Hematopoietic multipotent progenitor cell (in vitro differentiated cells): ENCODE results near the gene RPS4Y1. TPM values are rescaled to one million over a fixed set of nuclear protein-coding genes. Genes with fewer than 3 reads are reported as not detected.

ENCODE experiments used
- DNase-seq, 3 donors: peaks; one replicate each; pipeline ENCODE4 v3.0.0-alpha.2; 2011 to 2015; ENCODE audit warnings: low read depth in 2 of 3, low spot score in 2 of 3
- small RNA-seq: library from RNA; depleted of rRNA; stranded (forward); fragments of <200 nt; gene quantifications from one replicate; pipeline ENCODE3, GENCODE V24; 2012
- total RNA-seq: library from RNA; depleted of rRNA; stranded (reverse); fragments of >200 nt; gene quantifications from one replicate; pipeline ENCODE4 v1.2.3, GENCODE V29; 2012

The RPS4Y1 gene
- total RNA-seq, 1 donor, result 407 TPM

- DNase-seq, result no peak
These were observed 32.8 kb downstream of the RPS4Y1 start for GRCh38 chrY:2874211-2874610.

- DNase-seq, result no peak
These were observed 42.2 kb downstream of the RPS4Y1 start for GRCh38 chrY:2883561-2883960.

- DNase-seq, result no peak
These were observed 44.5 kb downstream of the RPS4Y1 start for GRCh38 chrY:2885880-2886279.

- no peak for DNase-seq
These were observed 46.0 kb downstream of the RPS4Y1 start for GRCh38 chrY:2887386-2887785.

GRCh38 chrY:2887955-2888354 lies 46.6 kb downstream of the RPS4Y1 start:
- no peak for DNase-seq

- DNase-seq, result no peak
These were observed 52.1 kb downstream of the RPS4Y1 start for GRCh38 chrY:2893471-2893870.

- no peak for DNase-seq
These were observed 54.6 kb downstream of the RPS4Y1 start for GRCh38 chrY:2896050-2896449.

- no peak for DNase-seq
These were observed 66.0 kb downstream of the RPS4Y1 start for GRCh38 chrY:2907356-2907755.

GRCh38 chrY:2913066-2913815 lies 71.8 kb downstream of the RPS4Y1 start:
- peak in 2 of 3 donors; percentile 33 to 55 for DNase-seq

Small RNA genes within 50 kb of the gene (small RNA-seq; reads per million reads assigned to genes)
- not detected for gene TOMM22P2

Other genes with a start within 250 kb of the RPS4Y1 start
- not detected for gene SRY, start 53.9 kb upstream of the RPS4Y1 start, total RNA-seq
- 14.8 TPM for gene ZFY, start 93.8 kb downstream of the RPS4Y1 start, total RNA-seq